ENCODE measurements around the gene GPX2.
A peak's percentile ranks its signal among the peaks of the same experiment; 100 is the strongest.

GPX2 gene

DNA sequence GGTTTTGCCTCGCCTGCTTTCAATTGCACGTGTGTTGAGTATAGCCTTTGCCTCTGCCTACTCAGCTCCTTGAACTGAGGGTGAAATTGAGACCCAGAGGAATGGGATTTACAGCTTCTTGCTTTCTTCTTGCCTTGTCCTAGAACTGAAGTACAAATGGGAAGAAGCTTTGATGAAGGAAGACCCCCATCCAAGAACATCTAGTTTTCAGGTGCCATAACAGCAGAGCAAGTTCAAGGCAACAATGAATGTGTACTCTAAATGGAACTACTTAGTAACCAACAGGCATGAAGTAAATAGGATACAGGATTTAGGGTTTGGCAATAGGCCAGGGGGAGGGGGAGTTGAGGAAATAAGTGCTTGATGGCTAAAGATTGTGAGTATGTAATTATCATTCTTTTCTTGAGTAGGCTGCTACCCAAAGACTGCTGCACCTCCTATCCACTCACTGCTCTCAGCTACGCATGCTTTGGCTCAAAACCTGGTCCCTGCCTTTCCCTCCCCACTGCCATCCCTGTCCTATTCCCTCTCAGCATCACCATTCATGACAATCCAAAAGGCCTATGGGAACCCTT, 2.1 kb downstream of the GPX2 start:
- Histone ChIP-seq H3K27ac (no peak overlapping the region), H3K9ac (ENCODE audit: insufficient read length) (no peak overlapping the region), H3K9me3 (ENCODE audit: low read depth, low read length) (no peaks in the 10 kb centered on the region), H3K4me3 (no peak overlapping the region), H3K36me3 (ENCODE audit: insufficient read depth, low read length) (peaks cover 4% of the 10 kb centered on the region; the same call in 1 of the 2 replicates)
- no peak for TF ChIP-seq EZH2 (IDR thresholded peaks at IDR 0.05)
- no peak for TF ChIP-seq POLR2AphosphoS5 (IDR thresholded peaks at IDR 0.05; ENCODE audit: borderline replicate concordance, low read depth, low read length)
- DNase-seq (ENCODE audit: low read depth, low spot score): no peak

DNA sequence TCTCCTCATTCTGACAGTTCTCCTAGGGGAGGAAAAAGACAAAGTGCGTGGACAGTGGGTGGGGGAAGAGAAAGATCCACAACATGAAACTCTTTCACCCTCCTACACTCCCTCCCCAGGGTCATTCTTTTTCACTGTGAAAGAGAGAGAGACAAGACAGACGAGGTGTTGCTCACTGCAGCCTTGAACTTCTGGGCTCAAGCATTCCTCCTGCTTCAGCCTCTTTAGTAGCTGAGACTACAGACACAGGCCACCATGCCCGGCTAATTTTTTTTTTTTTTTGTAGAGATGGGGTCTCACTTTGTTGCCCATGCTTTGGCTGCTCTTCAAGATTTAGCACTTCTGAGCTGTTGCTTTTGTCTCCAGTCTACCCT, 2.7 kb downstream of the GPX2 start:
- DNase-seq (ENCODE audit: low read depth, low spot score): no peak
- TF ChIP-seq FOXP2 (optimal IDR thresholded peaks at IDR 0.05; ENCODE audit: control extremely low read depth, extremely low read length, insufficient read depth): no peak
- TF ChIP-seq POLR2AphosphoS5 (IDR thresholded peaks at IDR 0.05; ENCODE audit: borderline replicate concordance, low read depth, low read length): no peak
- no peak for TF ChIP-seq EZH2 (IDR thresholded peaks at IDR 0.05)
- H3K9ac ChIP-seq (ENCODE audit: insufficient read length): no peak overlapping the region
- no peak overlapping the region for H3K4me3 ChIP-seq
- no peak overlapping the region for H3K27ac ChIP-seq
- no peaks in the 10 kb centered on the region for H3K9me3 ChIP-seq (ENCODE audit: low read depth, low read length)
- H3K36me3 ChIP-seq (ENCODE audit: insufficient read depth, low read length): peaks cover 5% of the 10 kb centered on the region; the same call in 1 of the 2 replicates

DNA sequence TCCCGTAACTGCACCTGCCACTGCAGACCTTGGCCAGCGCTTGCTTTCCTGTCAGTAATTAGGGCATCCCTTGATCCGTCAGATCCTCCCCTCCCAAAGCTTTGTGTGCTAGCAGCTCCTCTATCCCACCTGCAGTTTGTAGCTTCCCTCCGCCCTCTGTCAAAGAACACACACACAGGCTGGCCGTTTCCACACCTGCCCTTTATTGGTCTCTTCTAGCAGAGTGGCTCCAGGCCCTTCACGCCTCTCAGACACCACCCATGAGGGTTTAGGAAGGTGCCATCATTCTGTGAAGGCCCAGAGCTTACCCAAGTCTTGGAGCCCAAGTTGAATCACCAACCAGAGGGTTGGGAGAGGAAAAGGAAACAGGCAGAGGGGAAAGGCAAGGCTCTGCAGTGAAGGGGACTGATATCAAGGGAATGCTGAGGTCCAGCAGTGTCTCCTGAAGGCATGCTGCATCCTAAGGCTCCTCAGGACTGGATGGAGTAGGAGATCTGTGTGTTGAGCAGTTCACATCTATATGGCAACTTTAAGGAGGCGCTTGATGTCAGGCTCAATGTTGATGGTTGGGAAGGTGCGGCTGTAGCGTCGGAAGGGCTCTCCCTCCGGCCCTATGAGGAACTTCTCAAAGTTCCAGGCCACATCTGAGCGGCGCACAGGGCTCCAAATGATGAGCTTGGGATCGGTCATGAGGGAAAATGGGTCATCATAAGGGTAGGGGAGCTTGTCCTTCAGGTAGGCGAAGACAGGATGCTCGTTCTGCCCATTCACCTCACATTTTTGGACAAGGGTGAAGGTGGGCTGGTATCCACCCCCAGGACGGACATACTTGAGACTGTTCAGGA, 3.4 kb downstream of the GPX2 start:
- Histone ChIP-seq H3K4me3 (no peak overlapping the region), H3K27ac (no peak overlapping the region), H3K9me3 (ENCODE audit: low read depth, low read length) (no peaks in the 10 kb centered on the region), H3K36me3 (ENCODE audit: insufficient read depth, low read length) (peaks cover 10% of the 10 kb centered on the region; the same call in 1 of the 2 replicates), H3K9ac (ENCODE audit: insufficient read length) (no peak overlapping the region)
- TF ChIP-seq FOXP2 (optimal IDR thresholded peaks at IDR 0.05; ENCODE audit: control extremely low read depth, extremely low read length, insufficient read depth): no peak
- no peak for TF ChIP-seq EZH2 (IDR thresholded peaks at IDR 0.05)
- no peak for TF ChIP-seq POLR2AphosphoS5 (IDR thresholded peaks at IDR 0.05; ENCODE audit: borderline replicate concordance, low read depth, low read length)
- no peak for DNase-seq (ENCODE audit: low read depth, low spot score)

DNA sequence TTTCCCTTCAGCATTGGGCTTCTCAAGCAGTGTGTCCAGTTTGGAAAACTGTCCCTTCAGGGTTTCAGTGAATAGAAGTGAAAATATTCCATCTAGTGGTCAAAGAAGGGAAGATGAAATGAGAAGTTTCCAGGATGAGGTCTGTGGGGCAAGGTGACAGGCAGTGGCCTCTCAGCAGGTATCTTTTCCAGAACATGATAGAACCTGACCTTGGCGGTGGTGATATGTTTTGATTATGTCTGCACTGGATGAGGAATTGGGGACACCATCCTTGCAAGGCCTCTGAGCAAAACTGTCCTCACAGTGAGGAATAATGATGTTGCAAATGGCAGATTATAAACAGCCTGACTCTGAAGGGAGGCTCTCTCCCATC, 4.7 kb downstream of the GPX2 start:
- TF ChIP-seq POLR2AphosphoS5 (IDR thresholded peaks at IDR 0.05; ENCODE audit: borderline replicate concordance, low read depth, low read length) (no peak), FOXP2 (optimal IDR thresholded peaks at IDR 0.05; ENCODE audit: control extremely low read depth, extremely low read length, insufficient read depth) (no peak), EZH2 (IDR thresholded peaks at IDR 0.05) (no peak)
- Histone ChIP-seq H3K36me3 (ENCODE audit: insufficient read depth, low read length) (peaks cover 24% of the 10 kb centered on the region), H3K27ac (no peak overlapping the region), H3K9ac (ENCODE audit: insufficient read length) (no peak overlapping the region), H3K4me3 (no peak overlapping the region), H3K9me3 (ENCODE audit: low read depth, low read length) (no peaks in the 10 kb centered on the region)
- DNase-seq (ENCODE audit: low read depth, low spot score): no peak

DNA sequence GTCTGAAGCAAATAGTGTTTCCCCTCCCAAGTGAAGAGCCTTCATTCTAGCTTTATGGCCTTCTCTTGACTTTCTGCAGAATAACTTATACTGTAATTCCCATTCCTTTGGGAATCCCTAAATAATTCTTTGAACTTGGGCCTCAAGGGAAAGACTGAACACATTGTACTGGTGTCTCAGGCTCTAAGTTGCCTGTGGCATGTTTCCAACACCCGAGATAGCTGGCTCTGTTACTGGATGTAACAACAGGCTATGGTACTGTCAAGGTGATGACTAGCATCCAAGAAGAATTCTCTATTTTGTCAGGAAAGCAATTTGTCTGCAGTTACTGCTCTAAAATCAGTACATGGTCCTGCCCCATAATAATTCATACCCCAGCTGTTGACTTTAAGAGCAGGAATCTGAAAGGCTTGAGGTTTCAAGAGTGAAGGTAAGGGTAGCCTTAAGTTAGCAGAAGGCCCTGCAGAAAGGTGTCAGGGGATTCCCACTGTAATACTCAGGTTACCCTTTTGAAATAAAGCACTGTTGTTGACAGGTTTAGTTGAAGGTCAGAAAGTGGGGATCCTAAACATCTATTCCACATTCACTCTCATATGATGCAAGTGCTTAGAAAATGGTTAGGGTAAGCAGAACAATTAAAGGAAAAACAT, 5.2 kb downstream of the GPX2 start:
- no peak overlapping the region for H3K9ac ChIP-seq (ENCODE audit: insufficient read length)
- TF ChIP-seq EZH2 (IDR thresholded peaks at IDR 0.05): no peak
- TF ChIP-seq POLR2AphosphoS5 (IDR thresholded peaks at IDR 0.05; ENCODE audit: borderline replicate concordance, low read depth, low read length): no peak
- no peak for TF ChIP-seq FOXP2 (optimal IDR thresholded peaks at IDR 0.05; ENCODE audit: control extremely low read depth, extremely low read length, insufficient read depth)
- peak overlapping the region; percentile 14; the same call in 1 of the 2 replicates for H3K27ac ChIP-seq
- H3K36me3 ChIP-seq (ENCODE audit: insufficient read depth, low read length): peaks cover 29% of the 10 kb centered on the region
- DNase-seq (ENCODE audit: low read depth, low spot score): no peak
- H3K9me3 ChIP-seq (ENCODE audit: low read depth, low read length): no peaks in the 10 kb centered on the region
- H3K4me3 ChIP-seq: no peak overlapping the region

DNA sequence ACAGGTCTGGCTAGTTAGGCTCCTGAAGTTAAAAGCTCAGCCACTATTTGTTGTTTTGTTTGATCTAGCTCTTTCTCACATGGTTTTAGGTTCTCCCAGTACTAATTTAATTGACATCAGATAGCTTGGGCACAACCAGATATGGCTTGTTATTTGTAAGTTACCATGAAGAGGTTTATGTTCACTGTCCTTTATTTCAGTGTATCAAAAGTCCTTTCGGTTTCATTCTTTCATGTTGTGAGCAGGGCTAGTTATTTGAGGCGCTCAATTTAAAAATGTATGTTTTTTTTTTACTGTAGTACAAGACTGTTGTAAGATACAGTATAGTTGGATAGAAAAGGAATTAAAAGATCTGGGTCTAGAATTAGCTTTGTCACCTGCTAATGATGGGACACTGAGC, 7.0 kb downstream of the GPX2 start:
- peaks cover 46% of the 10 kb centered on the region for H3K36me3 ChIP-seq (ENCODE audit: insufficient read depth, low read length)
- TF ChIP-seq POLR2AphosphoS5 (IDR thresholded peaks at IDR 0.05; ENCODE audit: borderline replicate concordance, low read depth, low read length) (no peak), EZH2 (IDR thresholded peaks at IDR 0.05) (no peak), FOXP2 (optimal IDR thresholded peaks at IDR 0.05; ENCODE audit: control extremely low read depth, extremely low read length, insufficient read depth) (no peak)
- H3K4me3 ChIP-seq: no peak overlapping the region
- no peak for DNase-seq (ENCODE audit: low read depth, low spot score)
- no peak overlapping the region for H3K9ac ChIP-seq (ENCODE audit: insufficient read length)
- H3K27ac ChIP-seq: no peak overlapping the region
- no peaks in the 10 kb centered on the region for H3K9me3 ChIP-seq (ENCODE audit: low read depth, low read length)

DNA sequence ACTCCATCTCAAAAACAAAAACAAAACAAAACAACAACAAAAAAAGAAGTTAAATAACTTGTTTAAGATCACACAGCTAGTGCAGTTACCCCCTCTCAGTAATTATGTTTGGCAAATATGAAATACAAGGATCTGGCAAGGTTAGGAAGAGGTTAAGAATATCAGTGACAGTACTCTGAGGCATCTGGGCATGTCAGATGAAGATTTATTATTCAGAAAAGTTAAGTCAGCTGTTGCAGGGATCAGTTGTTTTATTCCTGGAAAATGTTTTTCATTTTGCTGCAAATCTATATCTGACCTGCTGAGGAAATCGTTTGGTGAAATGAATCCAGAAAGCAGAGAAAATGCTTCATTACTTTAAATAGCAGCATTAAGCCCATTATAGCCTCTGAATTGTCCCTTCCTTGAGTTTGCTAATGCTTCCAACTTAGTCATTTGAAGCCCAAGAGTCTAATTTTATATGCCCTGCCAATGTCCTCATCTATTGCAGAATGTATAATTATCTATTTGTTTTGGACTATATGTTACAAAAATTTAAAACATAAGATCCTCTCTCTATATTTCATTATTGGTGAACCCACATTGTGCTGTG, 8.1 kb downstream of the GPX2 start:
- H3K36me3 ChIP-seq (ENCODE audit: insufficient read depth, low read length): peaks cover 52% of the 10 kb centered on the region
- no peak overlapping the region for H3K27ac ChIP-seq
- TF ChIP-seq POLR2AphosphoS5 (IDR thresholded peaks at IDR 0.05; ENCODE audit: borderline replicate concordance, low read depth, low read length): no peak
- no peak for TF ChIP-seq EZH2 (IDR thresholded peaks at IDR 0.05)
- TF ChIP-seq FOXP2 (optimal IDR thresholded peaks at IDR 0.05; ENCODE audit: control extremely low read depth, extremely low read length, insufficient read depth): no peak
- H3K9ac ChIP-seq (ENCODE audit: insufficient read length): no peak overlapping the region
- H3K9me3 ChIP-seq (ENCODE audit: low read depth, low read length): no peaks in the 10 kb centered on the region
- H3K4me3 ChIP-seq: no peak overlapping the region
- no peak for DNase-seq (ENCODE audit: low read depth, low spot score)

DNA sequence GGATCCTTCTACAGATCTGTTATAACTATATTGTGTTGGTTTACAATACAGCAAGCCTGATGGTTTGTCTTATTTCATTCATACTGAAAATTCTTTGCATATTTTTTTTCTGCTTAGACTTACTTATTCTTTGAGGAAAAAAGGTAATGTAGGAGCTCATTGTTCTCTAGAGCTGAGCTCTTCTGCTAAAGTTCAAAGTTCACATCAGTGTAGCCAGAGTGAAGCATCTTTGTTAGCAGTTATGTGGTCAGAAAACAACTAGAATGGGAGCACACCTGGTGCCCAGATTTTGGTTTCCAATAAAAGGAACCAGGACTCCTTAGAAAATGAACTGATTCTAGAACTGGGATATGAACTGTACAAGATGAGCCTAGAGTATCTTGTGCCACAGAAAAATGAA, 10.3 kb downstream of the GPX2 start:
- Histone ChIP-seq H3K27ac (no peak overlapping the region), H3K4me3 (no peak overlapping the region), H3K36me3 (ENCODE audit: insufficient read depth, low read length) (peaks cover 68% of the 10 kb centered on the region), H3K9ac (ENCODE audit: insufficient read length) (no peak overlapping the region), H3K9me3 (ENCODE audit: low read depth, low read length) (no peaks in the 10 kb centered on the region)
- DNase-seq (ENCODE audit: low read depth, low spot score): no peak
- TF ChIP-seq POLR2AphosphoS5 (IDR thresholded peaks at IDR 0.05; ENCODE audit: borderline replicate concordance, low read depth, low read length): no peak
- no peak for TF ChIP-seq FOXP2 (optimal IDR thresholded peaks at IDR 0.05; ENCODE audit: control extremely low read depth, extremely low read length, insufficient read depth)
- no peak for TF ChIP-seq EZH2 (IDR thresholded peaks at IDR 0.05)
